Neutrophil (primary cell): ENCODE results near the gene ATP5F1D.

Source experiments
- H3K27ac ChIP-seq: fragments of 200-600 bp; sonication (generic); 2 replicates; pipeline ENCODE4 v1.5.1; 2016; ENCODE audit warnings: mild to moderate bottlenecking, moderate library complexity
- H3K27me3 ChIP-seq: fragments of 200-600 bp; sonication (generic); 2 replicates; pipeline ENCODE4 v1.6.0; 2016; ENCODE audit warnings: mild to moderate bottlenecking
- H3K36me3 ChIP-seq: fragments of 200-600 bp; sonication (generic); 2 replicates; pipeline ENCODE4 v1.5.1; 2017
- H3K4me1 ChIP-seq, 2 experiments: fragments of 200-600 bp in 1 of 2; sonication (generic) in 1 of 2; 1 replicate in 1 of 2; 2 replicates in 1 of 2; pipeline versions ENCODE4 v1.5.1 to v1.6.1; 2013 to 2016; ENCODE audit warnings: low read depth in 1 of 2, low read length in 1 of 2, mild to moderate bottlenecking in 1 of 2, moderate library complexity in 1 of 2; ENCODE audit not compliant: control insufficient read depth in 1 of 2, insufficient read depth in 1 of 2
- H3K4me3 ChIP-seq, 2 experiments: fragments of 200-600 bp in 1 of 2; sonication (generic) in 1 of 2; 1 replicate in 1 of 2; 2 replicates in 1 of 2; pipeline ENCODE4 v1.5.1; 2013 to 2016; ENCODE audit warnings: low read depth in 1 of 2, low read length in 1 of 2, mild to moderate bottlenecking in 1 of 2, moderate library complexity in 1 of 2
- H3K9me3 ChIP-seq: fragments of 200-600 bp; sonication (generic); 2 replicates; pipeline ENCODE4 v1.5.1; 2016
- CTCF ChIP-seq: fragments of 200-600 bp; sonication (generic); IDR thresholded peaks from 2 replicates; pipeline ENCODE4 v1.5.1; 2016; ENCODE audit warnings: antibody characterized with exemption

Gene ATP5F1D

GRCh38 chr19:1288833-1289685 lies 47.5 kb downstream of the ATP5F1D start:
- peaks cover 98% of the 10 kb centered on the region for H3K27me3 ChIP-seq
- H3K36me3 ChIP-seq, result no peaks in the 10 kb centered on the region
- no peak overlapping the region for H3K4me3 ChIP-seq
- TF ChIP-seq CTCF, result no peak
- H3K9me3 ChIP-seq, result no peaks in the 10 kb centered on the region
- H3K4me1 ChIP-seq, result no peaks in the 10 kb centered on the region
- H3K27ac ChIP-seq, result no peak overlapping the region

DNA sequence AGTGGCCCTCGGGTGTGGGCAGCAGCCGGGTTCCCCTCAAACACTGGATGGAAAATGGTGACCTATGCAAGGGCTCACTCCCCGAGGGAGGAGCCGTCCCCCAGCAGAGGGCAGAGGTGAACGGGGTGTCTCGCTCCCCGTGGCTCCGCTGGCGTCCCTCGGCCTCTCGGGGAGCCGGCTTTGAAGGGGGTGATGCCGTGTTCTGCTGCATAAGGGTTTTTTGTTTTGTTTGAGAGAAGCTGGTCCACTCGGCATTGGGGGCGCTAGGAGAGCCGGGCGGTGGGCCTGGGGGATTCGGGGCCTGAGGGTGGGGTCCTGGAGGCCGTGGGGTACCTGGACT lies 48.1 kb downstream of the ATP5F1D start:
- no peaks in the 10 kb centered on the region for H3K4me1 ChIP-seq
- peaks cover 98% of the 10 kb centered on the region for H3K27me3 ChIP-seq
- no peak for TF ChIP-seq CTCF
- no peak overlapping the region for H3K4me3 ChIP-seq
- no peak overlapping the region for H3K27ac ChIP-seq
- no peaks in the 10 kb centered on the region for H3K36me3 ChIP-seq
- no peaks in the 10 kb centered on the region for H3K9me3 ChIP-seq

DNA sequence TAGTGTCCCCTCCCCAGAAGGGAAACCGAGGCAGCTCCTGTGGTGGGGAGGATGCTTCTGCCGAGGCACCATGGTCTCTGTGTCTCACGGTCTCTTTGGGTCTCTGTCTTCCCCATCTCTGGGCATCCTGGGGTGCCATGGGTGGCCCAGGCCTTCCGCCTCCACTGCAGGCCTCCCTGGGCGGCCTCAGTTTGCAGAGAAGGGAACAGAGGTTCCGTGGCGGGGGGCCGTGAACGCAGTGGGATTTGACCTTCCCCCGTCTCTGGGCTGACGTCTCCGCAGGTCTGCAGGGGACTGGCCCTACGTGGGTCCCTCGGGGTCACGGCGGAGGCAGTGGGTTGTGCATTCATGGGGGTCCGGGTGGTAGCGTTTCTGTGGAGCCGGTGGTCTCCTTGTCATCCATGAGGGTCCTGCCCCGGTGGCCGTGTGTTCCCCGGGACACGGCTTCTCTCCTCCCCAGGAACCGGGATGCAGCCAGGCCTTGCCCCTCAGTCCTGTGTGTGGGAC lies 48.7 kb downstream of the ATP5F1D start:
- H3K4me3 ChIP-seq, result no peak overlapping the region
- peaks cover 98% of the 10 kb centered on the region for H3K27me3 ChIP-seq
- H3K9me3 ChIP-seq, result no peaks in the 10 kb centered on the region
- H3K4me1 ChIP-seq, result peaks cover 0 to 1% of the 10 kb centered on the region in 2 experiments
- no peaks in the 10 kb centered on the region for H3K36me3 ChIP-seq
- H3K27ac ChIP-seq, result no peak overlapping the region
- TF ChIP-seq CTCF, result no peak

- TF ChIP-seq CTCF, result no peak
- Histone ChIP-seq H3K4me1 (peaks cover 3 to 8% of the 10 kb centered on the region in 2 experiments), H3K27ac (no peak overlapping the region), H3K9me3 (no peaks in the 10 kb centered on the region), H3K27me3 (peaks cover 100% of the 10 kb centered on the region), H3K36me3 (no peaks in the 10 kb centered on the region), H3K4me3 (no peak overlapping the region)
Measured at GRCh38 chr19:1290703-1291651, 49.4 kb downstream of the ATP5F1D start.

DNA sequence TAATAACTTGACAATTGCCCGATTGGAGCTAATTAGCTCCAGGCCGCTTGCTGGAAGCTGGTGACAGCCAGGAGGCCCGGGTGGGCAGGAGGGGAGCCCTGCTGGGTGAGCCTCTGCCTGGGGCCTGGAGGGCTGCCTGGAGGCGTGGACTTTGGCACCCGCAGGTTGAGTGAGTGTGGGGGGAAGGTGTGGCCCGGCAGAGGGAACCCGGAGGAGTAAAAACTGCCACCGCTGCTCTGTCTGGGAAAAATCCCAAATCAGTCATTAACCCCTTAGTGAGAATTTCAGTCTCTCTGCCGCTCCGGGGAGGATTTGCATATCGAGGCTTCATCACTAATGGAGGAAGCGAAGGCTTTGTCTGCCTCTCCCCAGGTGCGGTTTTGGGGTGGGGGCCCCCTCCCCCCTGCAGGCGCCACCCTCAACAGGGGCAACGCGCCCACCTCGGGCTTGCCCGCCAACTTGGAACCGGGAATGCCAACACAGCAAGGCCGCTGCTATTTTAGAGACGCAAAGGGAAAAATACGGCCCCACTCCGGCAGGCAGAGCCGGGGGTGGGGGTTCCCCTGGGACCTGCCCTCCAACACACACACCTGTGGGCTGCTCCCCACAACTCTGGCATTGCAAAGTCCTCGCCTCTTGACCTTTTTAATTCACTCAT lies 50.3 kb downstream of the ATP5F1D start:
- H3K27me3 ChIP-seq, result peaks cover 100% of the 10 kb centered on the region
- H3K36me3 ChIP-seq, result no peaks in the 10 kb centered on the region
- H3K4me1 ChIP-seq, result peaks cover 3 to 8% of the 10 kb centered on the region in 2 experiments
- no peak overlapping the region for H3K27ac ChIP-seq
- no peak overlapping the region for H3K4me3 ChIP-seq
- no peaks in the 10 kb centered on the region for H3K9me3 ChIP-seq
- TF ChIP-seq CTCF, result no peak
